GM18858 (cell line): ENCODE measurements around the gene RAET1G.
"Not testable (repeated sequence)": the region's sequence is repeated elsewhere in the genome, so short reads cannot be mapped to it uniquely, and the experiment has no call there.

Source experiments
- ATAC-seq: cut with Tn5 transposase; IDR thresholded peaks from one replicate; pipeline ENCODE4 v1.9.1; 2021; ENCODE audit not compliant: unreplicated experiment

RAET1G gene

DNA sequence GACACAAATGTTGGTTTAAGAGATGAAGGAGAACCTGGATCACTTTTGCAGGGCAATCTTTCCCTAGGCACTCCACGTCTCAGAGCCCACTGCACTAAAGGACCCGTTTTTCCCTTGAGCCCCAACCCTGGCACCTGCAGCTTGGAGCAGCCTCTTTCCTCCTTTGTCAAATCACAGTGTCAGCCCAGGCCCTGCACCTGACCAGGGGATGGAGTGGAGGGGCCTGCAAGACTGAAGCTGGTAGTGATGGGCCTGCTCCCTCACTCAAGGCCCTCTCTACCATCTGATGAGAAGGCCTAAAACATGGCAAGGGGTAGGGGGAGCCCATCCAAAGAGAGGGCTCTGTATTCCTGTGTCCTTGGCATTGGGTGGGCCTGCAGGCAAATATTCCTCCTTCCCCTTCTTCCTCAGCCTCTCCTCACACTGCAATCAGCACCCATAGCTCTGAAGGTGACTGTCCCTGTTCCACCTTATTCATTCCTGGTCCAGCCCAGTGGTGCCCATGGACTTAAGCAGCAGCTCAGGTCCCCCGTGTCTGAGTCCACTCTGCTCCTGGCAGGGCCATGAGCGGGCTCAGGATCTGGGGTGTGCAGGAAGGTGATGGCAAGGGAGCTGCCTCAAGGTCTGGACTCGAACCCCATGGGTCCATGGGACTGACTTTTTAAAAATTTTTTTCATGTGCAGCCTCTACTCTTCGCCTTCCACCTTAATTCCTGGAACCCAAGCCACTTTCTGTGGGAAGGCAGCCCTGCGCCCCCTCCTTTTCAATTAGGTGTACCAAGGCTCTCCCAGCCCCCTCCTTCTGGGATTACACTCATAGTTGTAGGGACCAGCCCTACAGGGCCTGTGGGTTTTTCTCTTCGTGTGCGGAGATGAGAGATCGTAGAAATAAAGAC, 6.7 kb downstream of the RAET1G start:
- ATAC-seq: no peak

- no peak for ATAC-seq
Observed at GRCh38 chr6:149913540-149914240, 9.2 kb downstream of the RAET1G start.

DNA sequence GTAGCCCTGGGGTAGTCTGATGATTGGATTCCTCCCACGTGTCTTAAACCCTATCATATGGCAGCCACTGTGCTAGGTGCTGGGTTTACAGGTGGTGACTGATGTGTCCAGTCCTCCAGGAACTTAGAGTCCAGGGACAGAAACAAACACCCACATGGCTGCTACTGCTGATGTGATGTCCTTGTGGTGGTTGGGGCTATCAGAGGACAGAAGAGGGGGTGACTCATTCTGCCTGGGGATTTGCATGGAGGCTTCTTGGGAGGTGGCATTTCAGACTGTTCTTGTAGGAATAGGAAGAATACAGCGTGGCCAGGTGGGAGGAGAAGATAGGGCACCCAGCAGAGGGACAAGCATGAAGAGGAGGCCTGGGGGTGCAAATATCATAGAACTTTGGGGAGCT, 9.8 kb downstream of the RAET1G start:
- ATAC-seq: no peak

GRCh38 chr6:149912680-149913079, 10.2 kb downstream of the RAET1G start:
- not testable (repeated sequence) for ATAC-seq

DNA sequence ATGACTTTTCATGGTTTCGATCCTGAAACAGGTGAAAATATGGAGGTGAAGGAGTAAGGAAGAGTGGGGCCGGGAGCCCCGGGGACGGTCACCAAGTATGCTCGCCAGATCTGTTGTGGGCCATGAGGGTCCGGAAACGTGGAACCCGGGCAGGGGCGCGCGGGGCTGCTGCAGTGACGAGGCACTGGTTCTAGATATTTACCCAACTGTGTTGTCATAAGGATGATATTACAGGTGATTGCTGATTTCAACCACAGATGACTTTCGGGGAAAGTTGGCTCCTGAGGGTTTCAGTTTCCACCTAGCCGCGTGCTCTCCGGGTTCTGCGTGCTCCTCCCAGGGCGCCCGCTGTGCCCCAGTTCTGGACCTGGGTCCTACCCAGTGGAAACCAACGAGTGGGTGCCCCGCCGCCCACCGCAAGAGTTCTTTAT, 12.2 kb downstream of the RAET1G start:
- no peak for ATAC-seq

DNA sequence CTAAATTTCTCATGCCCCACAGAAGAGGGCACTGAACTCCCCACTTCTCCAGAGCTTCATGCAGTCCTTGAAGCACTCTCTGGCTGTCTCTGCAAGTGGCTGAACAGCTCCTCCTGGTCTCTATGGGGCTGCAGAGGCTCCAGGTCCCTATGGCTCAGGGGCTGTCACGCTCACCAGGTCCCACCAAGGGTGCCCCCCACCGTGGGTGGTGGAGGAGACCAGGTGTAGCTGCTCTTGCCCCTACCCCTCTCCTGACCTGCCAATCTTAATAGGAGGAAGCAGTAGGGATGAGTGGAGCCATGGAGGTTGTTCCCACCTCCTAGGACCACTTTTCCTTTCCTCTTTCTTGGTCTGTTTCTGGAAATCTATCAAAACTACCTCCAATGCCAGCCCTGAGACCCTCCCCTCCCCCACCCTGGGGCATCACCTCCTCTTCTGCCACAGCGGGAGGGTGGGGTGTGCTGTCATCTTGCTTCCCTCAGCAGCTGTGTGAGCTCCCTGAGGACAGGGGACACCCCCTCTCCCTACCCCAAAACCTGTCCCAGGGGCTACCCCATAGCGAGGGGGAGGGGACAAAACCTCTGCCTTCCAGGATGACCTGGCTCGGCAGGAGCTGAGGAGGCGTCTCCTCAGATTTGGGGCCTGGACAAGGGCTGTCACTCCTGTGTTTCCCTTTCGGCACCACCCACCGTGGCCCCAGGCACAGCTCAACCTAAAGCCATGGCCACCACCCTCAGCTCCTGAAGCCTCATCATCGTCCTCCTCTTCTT, 13.0 kb downstream of the RAET1G start:
- ATAC-seq: no peak

DNA sequence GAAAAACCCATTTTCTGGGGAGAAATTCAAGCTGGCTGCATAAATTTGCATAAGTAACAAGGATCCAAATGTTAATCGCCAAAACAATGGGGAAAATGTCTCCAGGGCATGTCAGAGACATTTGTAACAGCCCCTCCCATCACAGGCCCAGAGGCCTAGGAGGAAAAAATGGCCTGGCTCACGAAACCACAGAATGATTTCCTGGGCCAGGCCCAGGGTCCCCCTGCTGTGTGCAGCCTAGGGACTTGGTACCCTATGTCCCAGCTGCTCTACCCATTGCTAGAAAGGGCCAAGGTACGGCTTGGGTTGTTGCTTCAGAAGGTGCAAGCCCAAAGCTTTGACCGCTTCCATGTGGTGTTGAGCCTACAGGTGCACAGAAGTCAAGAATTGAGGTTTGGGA, 14.4 kb downstream of the RAET1G start:
- not testable (repeated sequence) for ATAC-seq

DNA sequence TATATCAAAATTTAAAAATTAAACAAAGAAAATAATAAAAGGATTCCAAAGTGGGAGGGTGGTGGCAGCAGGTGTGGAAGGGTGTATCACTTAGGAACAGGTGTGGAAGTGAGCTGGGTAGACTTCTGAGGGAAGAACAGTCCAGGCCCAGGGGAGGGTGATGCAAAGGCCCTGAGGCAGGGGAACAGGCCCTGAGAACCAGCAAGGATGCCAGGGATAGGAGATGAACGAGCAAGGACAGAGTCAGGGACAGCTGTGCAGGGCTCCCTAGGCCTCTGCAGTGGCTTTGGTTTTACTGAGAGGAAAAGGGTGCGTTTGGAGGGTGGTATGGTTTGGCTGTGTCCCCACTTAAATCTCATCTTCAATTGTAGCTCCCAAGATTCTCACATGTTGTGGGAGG, 15.6 kb downstream of the RAET1G start:
- ATAC-seq: no peak

DNA sequence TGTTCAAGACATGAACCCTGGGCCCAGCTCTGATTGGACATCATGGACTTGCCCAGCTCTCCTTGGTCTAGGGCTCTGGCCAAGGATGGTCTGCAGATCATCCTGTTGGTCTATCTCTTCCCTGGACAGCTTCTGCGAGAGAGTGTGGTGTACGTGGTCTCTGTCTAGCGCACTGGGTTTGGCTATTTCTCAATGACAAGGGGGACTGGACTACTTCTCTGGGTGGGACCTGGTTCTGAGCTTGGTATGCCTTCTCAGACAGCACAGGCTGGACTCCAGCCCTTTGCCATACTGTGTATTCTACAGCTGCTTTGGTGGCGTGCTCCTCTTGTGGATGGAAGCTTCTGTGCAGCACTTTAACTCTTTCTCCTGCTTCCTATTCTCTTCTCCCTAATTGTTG, 16.5 kb downstream of the RAET1G start:
- no peak for ATAC-seq

DNA sequence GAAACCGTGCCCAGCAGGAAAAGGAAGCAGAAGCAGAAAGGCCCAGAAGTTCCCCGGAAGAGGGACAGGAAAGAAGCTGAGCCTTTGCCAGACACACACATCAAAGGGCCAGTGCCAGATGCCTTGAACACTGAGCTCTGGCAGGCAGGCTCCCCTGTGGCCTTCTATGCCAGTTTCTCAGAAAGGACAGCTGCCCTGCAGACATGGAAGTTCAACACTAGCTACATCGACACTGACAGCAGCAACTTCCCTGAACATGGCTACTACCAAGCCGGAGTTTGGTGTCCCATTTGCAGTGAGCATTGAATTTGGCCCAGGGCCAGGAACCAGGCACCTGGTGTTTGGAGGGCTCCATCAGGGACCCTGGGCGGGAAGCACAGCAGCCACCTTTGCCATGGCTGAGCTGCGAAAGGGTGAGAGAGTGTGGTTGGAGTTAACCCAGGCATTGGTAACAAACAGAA, 17.0 kb downstream of the RAET1G start:
- ATAC-seq: no peak

- ATAC-seq: no peak
Observed at GRCh38 chr6:149905371-149905910, 17.5 kb downstream of the RAET1G start.

- ATAC-seq: no peak
Observed at GRCh38 chr6:149904661-149905370, 18.1 kb downstream of the RAET1G start.

GRCh38 chr6:149903938-149904611, 18.8 kb downstream of the RAET1G start:
- no peak for ATAC-seq

- ATAC-seq: no peak
Observed at GRCh38 chr6:149901444-149902140, 21.3 kb downstream of the RAET1G start.

GRCh38 chr6:149900620-149901443, 22.1 kb downstream of the RAET1G start:
- no peak for ATAC-seq

- no peak for ATAC-seq
Observed at GRCh38 chr6:149899926-149900619, 22.8 kb downstream of the RAET1G start.

- ATAC-seq: no peak
Observed at GRCh38 chr6:149899486-149899885, 23.4 kb downstream of the RAET1G start.

DNA sequence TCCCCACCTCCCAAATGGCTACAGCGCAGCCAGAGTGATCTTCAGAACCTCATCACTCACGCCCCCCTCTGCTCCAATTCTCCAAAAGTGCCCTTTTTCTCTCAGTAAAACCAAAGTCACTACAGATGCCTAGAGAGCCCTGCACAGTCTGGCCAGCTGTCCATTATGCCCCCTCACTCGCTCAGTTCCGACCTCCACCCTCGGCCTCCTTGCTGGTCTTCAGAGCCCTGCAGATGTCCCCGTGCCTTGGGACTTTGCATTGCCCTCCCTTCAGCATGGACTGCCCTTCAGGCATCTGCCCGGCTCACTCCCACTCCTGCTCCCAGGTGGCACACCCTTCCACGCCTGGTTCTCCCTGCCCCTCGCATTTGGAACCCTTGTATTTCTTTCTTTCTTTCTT, 24.0 kb downstream of the RAET1G start:
- no peak for ATAC-seq
